Measurements from ENCODE around the gene LMF1.
"Not testable (repeated sequence)": the region's sequence is repeated elsewhere in the genome, so short reads cannot be mapped to it uniquely, and the experiment has no call there.

LMF1 gene

GRCh38 chr16:839643-840408 is 131.0 kb downstream of the LMF1 start:
- no peaks in the 10 kb centered on the region for H3K4me1 ChIP-seq (ENCODE audit: control insufficient read depth, insufficient read depth, low read length, poor library complexity, severe bottlenecking)
- no peaks in the 10 kb centered on the region for H3K36me3 ChIP-seq (ENCODE audit: control insufficient read depth, insufficient read depth, low read length)
- H3K4me3 ChIP-seq (ENCODE audit: insufficient read depth, low read depth, low read length, poor library complexity, severe bottlenecking), result no peak overlapping the region
- no peak overlapping the region for H3K27ac ChIP-seq (ENCODE audit: insufficient read depth, low read length, poor library complexity, severe bottlenecking)
- H3K9me3 ChIP-seq (ENCODE audit: control insufficient read depth, low read length), result no peaks in the 10 kb centered on the region
- H3K27me3 ChIP-seq (replicated peaks; ENCODE audit: control insufficient read depth, insufficient read depth, low read length, poor library complexity, severe bottlenecking), result no peaks in the 10 kb centered on the region
- DNase-seq, result no peak

GRCh38 chr16:838741-839140 is 132.0 kb downstream of the LMF1 start:
- H3K36me3 ChIP-seq (ENCODE audit: control insufficient read depth, insufficient read depth, low read length), result no peaks in the 10 kb centered on the region
- no peaks in the 10 kb centered on the region for H3K27me3 ChIP-seq (replicated peaks; ENCODE audit: control insufficient read depth, insufficient read depth, low read length, poor library complexity, severe bottlenecking)
- no peaks in the 10 kb centered on the region for H3K4me1 ChIP-seq (ENCODE audit: control insufficient read depth, insufficient read depth, low read length, poor library complexity, severe bottlenecking)
- H3K4me3 ChIP-seq (ENCODE audit: insufficient read depth, low read depth, low read length, poor library complexity, severe bottlenecking), result no peak overlapping the region
- H3K9me3 ChIP-seq (ENCODE audit: control insufficient read depth, low read length), result no peaks in the 10 kb centered on the region
- no peak for DNase-seq
- H3K27ac ChIP-seq (ENCODE audit: insufficient read depth, low read length, poor library complexity, severe bottlenecking), result no peak overlapping the region

- H3K36me3 ChIP-seq (ENCODE audit: control insufficient read depth, insufficient read depth, low read length); H3K27ac ChIP-seq (ENCODE audit: insufficient read depth, low read length, poor library complexity, severe bottlenecking); H3K27me3 ChIP-seq (replicated peaks; ENCODE audit: control insufficient read depth, insufficient read depth, low read length, poor library complexity, severe bottlenecking); H3K9me3 ChIP-seq (ENCODE audit: control insufficient read depth, low read length); H3K4me3 ChIP-seq (ENCODE audit: insufficient read depth, low read depth, low read length, poor library complexity, severe bottlenecking); H3K4me1 ChIP-seq (ENCODE audit: control insufficient read depth, insufficient read depth, low read length, poor library complexity, severe bottlenecking); DNase-seq: not testable (repeated sequence)
Measured at GRCh38 chr16:836822-837221, 134.0 kb downstream of the LMF1 start.

- DNase-seq, result no peak
- no peaks in the 10 kb centered on the region for H3K4me1 ChIP-seq (ENCODE audit: control insufficient read depth, insufficient read depth, low read length, poor library complexity, severe bottlenecking)
- no peaks in the 10 kb centered on the region for H3K36me3 ChIP-seq (ENCODE audit: control insufficient read depth, insufficient read depth, low read length)
- H3K27ac ChIP-seq (ENCODE audit: insufficient read depth, low read length, poor library complexity, severe bottlenecking), result no peak overlapping the region
- no peaks in the 10 kb centered on the region for H3K9me3 ChIP-seq (ENCODE audit: control insufficient read depth, low read length)
- H3K4me3 ChIP-seq (ENCODE audit: insufficient read depth, low read depth, low read length, poor library complexity, severe bottlenecking), result no peak overlapping the region
- no peaks in the 10 kb centered on the region for H3K27me3 ChIP-seq (replicated peaks; ENCODE audit: control insufficient read depth, insufficient read depth, low read length, poor library complexity, severe bottlenecking)
Measured at GRCh38 chr16:836221-836620, 134.6 kb downstream of the LMF1 start.

- Histone ChIP-seq H3K9me3 (ENCODE audit: control insufficient read depth, low read length) (no peaks in the 10 kb centered on the region), H3K36me3 (ENCODE audit: control insufficient read depth, insufficient read depth, low read length) (no peaks in the 10 kb centered on the region), H3K27me3 (replicated peaks; ENCODE audit: control insufficient read depth, insufficient read depth, low read length, poor library complexity, severe bottlenecking) (no peaks in the 10 kb centered on the region), H3K4me1 (ENCODE audit: control insufficient read depth, insufficient read depth, low read length, poor library complexity, severe bottlenecking) (no peaks in the 10 kb centered on the region), H3K4me3 (ENCODE audit: insufficient read depth, low read depth, low read length, poor library complexity, severe bottlenecking) (no peak overlapping the region), H3K27ac (ENCODE audit: insufficient read depth, low read length, poor library complexity, severe bottlenecking) (no peak overlapping the region)
- no peak for DNase-seq
Measured at GRCh38 chr16:835373-835772, 135.4 kb downstream of the LMF1 start.

- H3K27me3 ChIP-seq (replicated peaks; ENCODE audit: control insufficient read depth, insufficient read depth, low read length, poor library complexity, severe bottlenecking), result no peaks in the 10 kb centered on the region
- H3K27ac ChIP-seq (ENCODE audit: insufficient read depth, low read length, poor library complexity, severe bottlenecking), result no peak overlapping the region
- no peaks in the 10 kb centered on the region for H3K36me3 ChIP-seq (ENCODE audit: control insufficient read depth, insufficient read depth, low read length)
- no peaks in the 10 kb centered on the region for H3K4me1 ChIP-seq (ENCODE audit: control insufficient read depth, insufficient read depth, low read length, poor library complexity, severe bottlenecking)
- no peak for DNase-seq
- no peaks in the 10 kb centered on the region for H3K9me3 ChIP-seq (ENCODE audit: control insufficient read depth, low read length)
- no peak overlapping the region for H3K4me3 ChIP-seq (ENCODE audit: insufficient read depth, low read depth, low read length, poor library complexity, severe bottlenecking)
Measured at GRCh38 chr16:833411-833810, 137.4 kb downstream of the LMF1 start.

- no peak overlapping the region for H3K27ac ChIP-seq (ENCODE audit: insufficient read depth, low read length, poor library complexity, severe bottlenecking)
- no peaks in the 10 kb centered on the region for H3K27me3 ChIP-seq (replicated peaks; ENCODE audit: control insufficient read depth, insufficient read depth, low read length, poor library complexity, severe bottlenecking)
- no peak overlapping the region for H3K4me3 ChIP-seq (ENCODE audit: insufficient read depth, low read depth, low read length, poor library complexity, severe bottlenecking)
- no peaks in the 10 kb centered on the region for H3K36me3 ChIP-seq (ENCODE audit: control insufficient read depth, insufficient read depth, low read length)
- H3K4me1 ChIP-seq (ENCODE audit: control insufficient read depth, insufficient read depth, low read length, poor library complexity, severe bottlenecking), result no peaks in the 10 kb centered on the region
- no peak for DNase-seq
- H3K9me3 ChIP-seq (ENCODE audit: control insufficient read depth, low read length), result no peaks in the 10 kb centered on the region
Measured at GRCh38 chr16:832652-833336, 138.0 kb downstream of the LMF1 start.

GRCh38 chr16:831571-832413 is 139.0 kb downstream of the LMF1 start:
- Histone ChIP-seq H3K4me3 (ENCODE audit: insufficient read depth, low read depth, low read length, poor library complexity, severe bottlenecking) (no peak overlapping the region), H3K4me1 (ENCODE audit: control insufficient read depth, insufficient read depth, low read length, poor library complexity, severe bottlenecking) (no peaks in the 10 kb centered on the region), H3K27ac (ENCODE audit: insufficient read depth, low read length, poor library complexity, severe bottlenecking) (no peak overlapping the region), H3K9me3 (ENCODE audit: control insufficient read depth, low read length) (no peaks in the 10 kb centered on the region), H3K36me3 (ENCODE audit: control insufficient read depth, insufficient read depth, low read length) (no peaks in the 10 kb centered on the region), H3K27me3 (replicated peaks; ENCODE audit: control insufficient read depth, insufficient read depth, low read length, poor library complexity, severe bottlenecking) (no peaks in the 10 kb centered on the region)
- no peak for DNase-seq

- H3K36me3 ChIP-seq (ENCODE audit: control insufficient read depth, insufficient read depth, low read length), result no peaks in the 10 kb centered on the region
- no peaks in the 10 kb centered on the region for H3K9me3 ChIP-seq (ENCODE audit: control insufficient read depth, low read length)
- H3K4me1 ChIP-seq (ENCODE audit: control insufficient read depth, insufficient read depth, low read length, poor library complexity, severe bottlenecking), result no peaks in the 10 kb centered on the region
- H3K4me3 ChIP-seq (ENCODE audit: insufficient read depth, low read depth, low read length, poor library complexity, severe bottlenecking), result no peak overlapping the region
- no peak for DNase-seq
- no peaks in the 10 kb centered on the region for H3K27me3 ChIP-seq (replicated peaks; ENCODE audit: control insufficient read depth, insufficient read depth, low read length, poor library complexity, severe bottlenecking)
- no peak overlapping the region for H3K27ac ChIP-seq (ENCODE audit: insufficient read depth, low read length, poor library complexity, severe bottlenecking)
Measured at GRCh38 chr16:830871-831570, 139.8 kb downstream of the LMF1 start.
